ENCODE data around the gene EDC4.
"Not testable (repeated sequence)": the region's sequence is repeated elsewhere in the genome, so short reads cannot be mapped to it uniquely, and the experiment has no call there.

The EDC4 gene

GRCh38 chr16:67847064-67847861, 25.6 kb upstream of the EDC4 start, which contains the start of gene CENPT:
Gene CENPT (minus strand): TSS chr16:67847693. CDS start chr16:67833859, 13,834 bp downstream.
- peak; percentile 79 for DNase-seq (ENCODE audit: low spot score)

- DNase-seq (ENCODE audit: low spot score): no peak
Observed at GRCh38 chr16:67848118-67848517, 24.7 kb upstream of the EDC4 start.

GRCh38 chr16:67853670-67854069, 19.2 kb upstream of the EDC4 start:
- DNase-seq (ENCODE audit: low spot score): no peak

- DNase-seq (ENCODE audit: low spot score): no peak
Observed at GRCh38 chr16:67855789-67856188, 17.1 kb upstream of the EDC4 start.

- no peak for DNase-seq (ENCODE audit: low spot score)
Observed at GRCh38 chr16:67856927-67857546, 15.8 kb upstream of the EDC4 start.

- peak; percentile 94 for DNase-seq (ENCODE audit: low spot score)
Observed at GRCh38 chr16:67857547-67858233, 15.2 kb upstream of the EDC4 start.

GRCh38 chr16:67858500-67858899, 14.4 kb upstream of the EDC4 start:
- no peak for DNase-seq (ENCODE audit: low spot score)

- no peak for DNase-seq (ENCODE audit: low spot score)
Observed at GRCh38 chr16:67860589-67861398, 12.1 kb upstream of the EDC4 start.

GRCh38 chr16:67861877-67862276, 11.0 kb upstream of the EDC4 start:
- DNase-seq (ENCODE audit: low spot score): no peak

GRCh38 chr16:67862623-67863583, 9.9 kb upstream of the EDC4 start:
- peak; percentile 92 for DNase-seq (ENCODE audit: low spot score)

GRCh38 chr16:67864044-67864443, 8.8 kb upstream of the EDC4 start:
- DNase-seq (ENCODE audit: low spot score): not testable (repeated sequence)

GRCh38 chr16:67864594-67864993, 8.3 kb upstream of the EDC4 start:
- DNase-seq (ENCODE audit: low spot score): no peak

- peak; percentile 55 for DNase-seq (ENCODE audit: low spot score)
Observed at GRCh38 chr16:67865318-67865717, 7.5 kb upstream of the EDC4 start.

- no peak for DNase-seq (ENCODE audit: low spot score)
Observed at GRCh38 chr16:67868290-67868689, 4.6 kb upstream of the EDC4 start.

- no peak for DNase-seq (ENCODE audit: low spot score)
Observed at GRCh38 chr16:67869653-67870052, 3.2 kb upstream of the EDC4 start.

GRCh38 chr16:67871256-67871655, 1.6 kb upstream of the EDC4 start:
- no peak for DNase-seq (ENCODE audit: low spot score)

- DNase-seq (ENCODE audit: low spot score): no peak
Observed at GRCh38 chr16:67872131-67872630, 671 bp upstream of the EDC4 start.

- no peak for DNase-seq (ENCODE audit: low spot score)
Observed at GRCh38 chr16:67873435-67874370, 851 bp downstream of the EDC4 start.

GRCh38 chr16:67874372-67874771, 1.5 kb downstream of the EDC4 start:
- DNase-seq (ENCODE audit: low spot score): no peak

GRCh38 chr16:67877064-67877463, 4.2 kb downstream of the EDC4 start:
- no peak for DNase-seq (ENCODE audit: low spot score)
